ENCODE results near the gene GULP1.

The GULP1 gene

GRCh38 chr2:188367164-188367563 lies 75.5 kb downstream of the GULP1 start:
- no peak for DNase-seq (ENCODE audit: low read depth in 2 of 2)

GRCh38 chr2:188369365-188369764 lies 77.7 kb downstream of the GULP1 start:
- no peak for DNase-seq (ENCODE audit: low read depth in 2 of 2)

GRCh38 chr2:188378371-188378950 lies 86.8 kb downstream of the GULP1 start:
- DNase-seq (ENCODE audit: low read depth in 2 of 2), result no peak

- no peak for DNase-seq (ENCODE audit: low read depth in 2 of 2)
Measured at GRCh38 chr2:188379748-188380147, 88.1 kb downstream of the GULP1 start.

GRCh38 chr2:188380280-188380679 lies 88.6 kb downstream of the GULP1 start:
- no peak for DNase-seq (ENCODE audit: low read depth in 2 of 2)

GRCh38 chr2:188381614-188382013 lies 89.9 kb downstream of the GULP1 start:
- DNase-seq (ENCODE audit: low read depth in 2 of 2), result no peak

- DNase-seq (ENCODE audit: low read depth in 2 of 2), result no peak
Measured at GRCh38 chr2:188382107-188382506, 90.4 kb downstream of the GULP1 start.

GRCh38 chr2:188383158-188383557 lies 91.5 kb downstream of the GULP1 start:
- no peak for DNase-seq (ENCODE audit: low read depth in 2 of 2)

- DNase-seq (ENCODE audit: low read depth in 2 of 2), result no peak
Measured at GRCh38 chr2:188385857-188386256, 94.2 kb downstream of the GULP1 start.

- DNase-seq (ENCODE audit: low read depth in 2 of 2), result no peak
Measured at GRCh38 chr2:188388831-188389230, 97.2 kb downstream of the GULP1 start.

GRCh38 chr2:188391354-188391753 lies 99.7 kb downstream of the GULP1 start:
- no peak for DNase-seq (ENCODE audit: low read depth in 2 of 2)

- DNase-seq (ENCODE audit: low read depth in 2 of 2), result no peak
Measured at GRCh38 chr2:188394931-188395472, 103.3 kb downstream of the GULP1 start.

GRCh38 chr2:188395903-188396689 lies 104.4 kb downstream of the GULP1 start:
- DNase-seq (ENCODE audit: low read depth in 2 of 2), result no peak

- no peak for DNase-seq (ENCODE audit: low read depth in 2 of 2)
Measured at GRCh38 chr2:188399159-188399558, 107.5 kb downstream of the GULP1 start.

GRCh38 chr2:188403676-188404075 lies 112.0 kb downstream of the GULP1 start:
- no peak for DNase-seq (ENCODE audit: low read depth in 2 of 2)

- DNase-seq (ENCODE audit: low read depth in 2 of 2), result no peak
Measured at GRCh38 chr2:188404341-188405004, 112.8 kb downstream of the GULP1 start.

- no peak for DNase-seq (ENCODE audit: low read depth in 2 of 2)
Measured at GRCh38 chr2:188406414-188406813, 114.7 kb downstream of the GULP1 start.

- DNase-seq (ENCODE audit: low read depth in 2 of 2), result no peak
Measured at GRCh38 chr2:188410504-188411235, 119.0 kb downstream of the GULP1 start.

- DNase-seq (ENCODE audit: low read depth in 2 of 2), result no peak
Measured at GRCh38 chr2:188412190-188412589, 120.5 kb downstream of the GULP1 start.

GRCh38 chr2:188414411-188414810 lies 122.7 kb downstream of the GULP1 start:
- no peak for DNase-seq (ENCODE audit: low read depth in 2 of 2)

GRCh38 chr2:188414869-188415753 lies 123.4 kb downstream of the GULP1 start:
- DNase-seq (ENCODE audit: low read depth in 2 of 2), result no peak
